NCI-H2227 treated with DMSO at 0.1 percent for 48 hours (cell line): ENCODE data around the gene CARD19.

Experiments
- DNase-seq: peaks from one replicate; lab custom pipeline; 2025; lab: John Stamatoyannopoulos, UW

Gene CARD19

DNA sequence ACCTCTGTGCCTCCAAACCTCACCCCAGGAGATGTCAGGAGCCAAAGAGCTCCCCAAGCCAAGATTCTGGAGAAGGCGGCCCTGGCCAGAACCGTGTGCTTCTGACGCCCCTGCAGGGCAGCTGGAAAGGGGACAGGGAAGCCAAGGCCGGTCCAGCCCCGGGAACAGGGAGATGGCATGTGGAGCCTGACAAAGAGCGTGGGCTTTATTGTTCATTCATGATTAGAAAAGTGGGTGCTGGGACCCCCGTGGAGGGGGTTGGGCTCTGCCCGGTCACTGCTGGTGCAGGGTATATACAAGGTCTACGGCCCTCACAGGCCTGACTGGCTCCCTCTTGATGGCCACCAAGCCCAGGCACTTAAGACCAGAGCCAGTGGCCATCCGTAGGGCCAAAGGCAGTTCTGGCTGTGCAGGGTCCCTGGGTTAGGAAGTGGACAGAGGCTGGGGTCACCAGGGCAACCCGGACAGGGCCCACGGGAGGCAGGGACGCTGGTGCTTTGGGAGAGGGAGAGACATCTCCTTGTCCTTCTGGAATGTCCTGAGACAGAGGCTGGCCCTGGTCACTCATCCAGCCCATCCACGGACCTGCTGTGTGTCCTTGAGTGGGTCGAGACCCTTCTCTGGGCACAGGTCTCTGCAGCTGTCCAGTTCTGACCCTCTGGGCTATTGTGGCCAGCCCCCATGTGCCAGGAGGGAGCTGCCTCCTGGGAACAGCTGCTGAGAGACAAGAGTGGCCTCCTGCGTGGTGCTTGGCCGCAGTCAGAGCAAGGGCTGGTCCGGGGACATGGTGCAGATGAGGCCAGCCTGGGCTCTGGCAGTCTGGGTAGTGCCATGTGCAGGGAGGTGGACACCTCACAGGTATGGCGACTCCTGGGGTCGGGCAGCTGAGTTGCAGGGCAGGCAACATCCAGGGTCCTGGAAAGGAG lies 25.6 kb downstream of the CARD19 start:
- DNase-seq, result no peak

GRCh38 chr9:93122721-93123221 lies 26.8 kb downstream of the CARD19 start:
- DNase-seq, result no peak

- no peak for DNase-seq
Observed at GRCh38 chr9:93123561-93124283, 27.7 kb downstream of the CARD19 start.

- no peak for DNase-seq
Observed at GRCh38 chr9:93124793-93125192, 28.8 kb downstream of the CARD19 start.

DNA sequence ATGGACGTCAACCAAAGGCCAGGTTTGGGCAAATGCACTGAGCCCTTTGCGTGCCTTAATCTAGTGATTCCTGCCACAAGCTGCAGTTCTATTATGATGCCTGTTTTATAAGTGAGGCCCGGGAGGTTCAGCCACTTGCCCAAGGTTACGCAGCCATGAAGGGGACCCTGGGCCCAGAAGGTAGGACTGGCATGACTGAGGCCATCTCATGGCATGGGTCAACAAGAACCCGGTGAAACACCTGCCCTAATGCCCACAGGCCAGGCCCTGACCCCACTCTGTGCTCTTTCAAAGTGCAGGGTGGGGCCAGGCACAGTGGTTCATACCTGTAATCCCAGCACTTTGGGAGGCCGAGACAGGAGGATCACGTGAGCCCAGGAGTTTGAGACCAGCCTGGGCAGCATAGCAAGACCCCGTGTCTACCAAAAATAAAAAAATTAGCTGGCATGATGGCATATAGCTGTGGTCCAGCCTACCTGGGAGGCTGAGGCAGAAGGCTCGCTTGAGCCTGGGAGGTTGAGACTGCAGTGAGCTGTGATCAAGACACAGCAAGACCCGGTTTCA lies 29.4 kb downstream of the CARD19 start:
- no peak for DNase-seq

DNA sequence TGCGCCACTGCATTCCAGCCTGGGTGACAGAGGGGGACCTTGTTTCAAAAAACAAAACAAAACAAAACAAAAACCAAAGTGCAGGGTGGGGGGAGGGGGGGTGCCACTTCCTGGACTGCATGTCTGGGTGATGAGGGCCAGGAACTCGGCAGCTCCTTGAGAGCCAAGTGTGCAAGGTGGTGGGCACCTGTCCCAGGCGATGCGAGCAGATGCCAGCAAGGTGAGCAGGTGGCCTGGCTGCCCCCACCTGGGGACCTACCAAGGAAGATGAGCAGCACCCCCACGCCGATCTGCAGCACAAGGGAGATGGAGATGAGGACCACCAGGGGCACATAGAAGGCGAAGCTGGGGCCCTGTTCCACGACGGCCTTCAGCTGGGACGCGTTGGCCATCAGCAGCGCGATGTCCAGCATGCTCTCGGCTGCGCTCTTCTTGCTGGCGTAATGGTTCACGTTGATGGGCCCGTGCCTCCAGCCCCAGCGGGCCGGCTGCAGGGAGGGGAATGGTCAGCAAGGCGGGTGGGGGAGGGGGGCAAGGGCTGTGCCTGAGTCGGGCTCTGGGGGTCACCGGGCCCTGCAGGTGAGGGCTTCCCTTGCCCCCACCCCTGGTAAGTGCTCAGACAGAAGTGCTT lies 30.2 kb downstream of the CARD19 start:
- DNase-seq, result no peak

DNA sequence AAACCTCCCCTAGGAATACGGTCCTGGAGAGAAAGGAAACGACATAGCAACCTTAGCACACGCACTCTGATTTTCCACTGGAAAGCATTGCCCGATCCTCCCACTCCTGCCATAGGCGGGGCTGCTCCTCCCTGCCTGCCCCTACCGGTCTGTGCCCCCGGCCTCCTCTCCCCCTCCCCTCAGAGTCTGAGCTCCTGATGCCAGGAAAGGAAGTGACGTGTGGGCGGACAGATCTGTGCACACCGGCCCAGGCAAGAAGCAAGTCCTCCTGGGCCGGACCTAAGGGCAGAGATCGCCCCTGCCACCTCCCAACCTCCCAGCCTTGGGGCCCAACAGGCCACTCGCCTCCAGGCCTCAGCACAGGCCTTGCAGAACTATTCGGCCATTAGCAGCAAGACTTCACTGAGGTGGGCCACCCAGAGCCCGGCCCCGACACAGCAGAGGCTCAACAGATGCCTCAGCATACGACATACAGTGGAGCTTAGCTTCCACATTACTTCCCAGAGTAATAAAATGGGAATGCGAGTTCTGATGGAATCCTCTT lies 30.9 kb downstream of the CARD19 start:
- DNase-seq, result peak; percentile 13

DNA sequence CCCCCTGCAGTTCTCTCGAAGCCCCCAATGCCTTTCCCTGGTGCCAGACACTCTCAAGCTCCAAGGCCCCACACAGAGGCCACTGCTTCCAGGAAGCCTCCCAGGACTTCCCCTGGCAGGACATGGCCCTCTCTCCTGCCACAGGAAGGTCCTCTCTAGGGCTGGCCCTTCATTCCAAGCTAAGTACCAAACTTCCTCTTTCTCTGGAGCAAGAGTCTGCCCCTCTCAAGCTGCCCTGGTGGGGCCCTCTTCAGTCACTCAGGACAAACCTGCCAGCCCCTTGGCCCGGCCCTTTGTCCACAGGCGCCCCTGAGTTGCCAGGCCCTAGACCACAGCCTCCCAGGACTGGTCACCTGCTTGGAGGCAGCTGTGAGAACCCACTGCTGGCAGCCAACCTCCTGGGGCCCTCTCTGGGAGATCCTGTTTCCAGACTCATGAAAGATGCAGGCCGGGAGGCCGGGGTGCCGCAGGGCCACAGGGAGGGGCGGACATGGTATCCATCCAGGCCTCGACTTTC lies 31.4 kb downstream of the CARD19 start:
- DNase-seq, result no peak

DNA sequence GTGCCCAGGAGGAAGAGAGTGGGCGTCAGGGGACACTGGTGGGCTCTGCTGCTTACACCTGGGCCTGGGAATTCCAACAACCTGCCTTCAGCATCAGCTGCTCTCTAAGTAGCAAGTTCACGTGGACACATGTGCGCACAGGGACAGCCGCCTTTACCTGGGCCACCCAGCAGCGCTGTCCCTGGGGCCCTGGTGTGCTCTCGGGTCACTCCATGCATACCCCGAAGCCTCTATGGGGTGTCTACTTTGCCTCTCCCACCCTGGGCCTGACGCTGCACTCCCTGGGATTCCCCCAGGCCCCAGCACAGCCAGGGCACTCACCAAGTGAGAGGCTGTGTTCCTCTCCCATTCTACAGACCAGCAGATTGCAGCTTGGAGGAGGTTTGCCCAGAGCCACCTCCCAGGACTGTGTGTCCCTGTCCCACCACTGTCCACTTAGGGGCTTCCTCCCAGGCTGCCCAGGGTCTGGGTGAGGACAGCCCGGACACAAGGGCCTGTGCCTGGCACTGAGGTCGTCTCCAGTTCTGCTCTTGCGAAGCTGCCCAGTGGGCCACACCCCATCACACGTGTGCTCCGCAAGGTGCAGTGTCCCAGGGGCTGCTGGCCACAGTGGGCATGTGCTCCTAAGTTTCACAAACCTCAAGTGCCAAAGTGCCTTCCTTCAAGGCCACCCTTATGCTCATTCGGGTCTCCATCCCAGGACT lies 32.1 kb downstream of the CARD19 start:
- no peak for DNase-seq

- no peak for DNase-seq
Observed at GRCh38 chr9:93128715-93129224, 32.8 kb downstream of the CARD19 start.

GRCh38 chr9:93129286-93129685 lies 33.3 kb downstream of the CARD19 start:
- DNase-seq, result no peak

DNA sequence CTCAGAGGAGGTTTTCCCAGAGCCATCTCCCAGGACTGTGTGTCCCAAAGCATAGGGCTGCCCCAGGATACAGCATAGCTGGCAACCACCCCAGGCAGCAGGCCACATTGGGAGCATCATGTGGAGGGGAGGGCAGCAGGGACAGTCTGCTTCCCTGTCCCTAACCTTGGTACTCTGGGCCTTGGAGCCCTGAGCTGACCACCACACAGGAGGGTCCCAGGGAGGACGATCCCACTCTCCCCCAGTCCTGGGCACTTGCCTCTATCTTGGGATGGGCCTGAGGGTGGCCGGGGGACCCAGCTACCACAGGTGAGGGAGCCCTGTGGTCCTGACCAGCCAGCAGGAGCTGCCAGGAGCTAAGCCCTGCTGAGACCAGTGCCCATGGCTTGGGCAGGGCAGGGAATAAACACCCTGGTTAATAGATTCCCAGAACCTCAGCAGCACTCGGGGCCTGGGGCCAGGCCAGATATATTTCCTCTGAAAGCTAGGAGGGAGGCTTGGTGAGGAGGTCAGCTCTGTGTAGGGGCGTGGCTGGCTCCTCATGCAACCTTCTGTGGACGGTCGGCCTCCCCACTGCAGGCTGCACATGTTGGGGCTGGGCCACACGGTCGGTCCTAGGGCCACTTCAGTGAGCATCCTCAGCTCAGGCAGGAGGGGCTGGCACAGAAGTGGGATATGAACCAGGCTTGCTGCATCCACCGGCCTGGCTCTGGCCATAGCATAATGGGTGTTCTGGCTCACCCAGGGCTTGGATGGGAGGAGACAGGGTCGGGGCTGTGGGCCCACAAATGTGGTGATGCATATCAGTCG lies 33.9 kb downstream of the CARD19 start:
- no peak for DNase-seq

- DNase-seq, result no peak
Observed at GRCh38 chr9:93130861-93131481, 35.0 kb downstream of the CARD19 start.

GRCh38 chr9:93131599-93132286 lies 35.7 kb downstream of the CARD19 start:
- no peak for DNase-seq

- DNase-seq, result no peak
Observed at GRCh38 chr9:93132287-93132927, 36.4 kb downstream of the CARD19 start.

DNA sequence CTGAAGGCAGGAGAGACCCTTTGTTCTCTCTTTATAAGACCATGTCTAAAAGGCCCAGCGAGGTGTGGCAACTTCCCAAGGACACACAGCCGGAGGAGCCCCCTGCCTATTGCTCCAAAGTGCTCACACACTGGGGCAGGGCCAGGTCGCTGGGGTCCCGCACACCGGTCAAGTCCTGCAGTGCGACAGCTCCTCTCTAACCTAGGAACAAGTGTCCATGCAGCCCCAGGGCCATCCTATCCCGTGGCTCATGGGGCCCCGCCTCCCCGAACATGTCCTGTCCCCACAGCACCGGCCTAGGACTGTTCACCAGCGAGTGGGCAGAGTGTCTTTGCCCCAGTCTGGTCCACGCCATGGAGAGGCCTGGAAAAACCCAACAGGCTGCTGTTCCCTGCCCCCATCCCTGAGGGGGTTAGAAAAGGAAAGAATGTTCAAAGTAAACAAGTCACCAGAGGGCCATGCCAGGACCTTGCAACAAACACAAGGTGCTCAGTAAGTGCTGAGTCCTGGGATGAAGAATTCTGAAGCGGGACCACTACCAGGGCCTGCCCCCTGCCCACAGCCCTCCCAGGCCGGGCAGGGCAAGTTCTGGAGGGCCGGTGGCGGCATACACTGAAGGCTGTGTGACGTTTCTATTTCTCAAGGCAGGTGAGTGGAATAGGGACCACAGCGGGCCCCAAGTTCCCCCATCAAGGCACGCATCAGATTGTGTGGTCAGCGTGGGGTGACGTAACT lies 37.1 kb downstream of the CARD19 start:
- no peak for DNase-seq

GRCh38 chr9:93133681-93134014 lies 37.6 kb downstream of the CARD19 start:
- no peak for DNase-seq
